GM13977 (cell line): Measurements from ENCODE around the gene SCFD2.

Experiments
- DNase-seq: peaks from one replicate; pipeline ENCODE4 v3.0.0; 2012; ENCODE audit warnings: low spot score
- in situ Hi-C: fragments of 300-500 bp; cut with MboI; formaldehyde crosslinking; loops from one replicate; pipeline ENCODE4 v1.12.0; 2022; ENCODE audit warnings: low sequenced_read_pairs, low pct_unique_long_range_greater_than_20kb, mixed read lengths, inconsistent platforms; ENCODE audit not compliant: unreplicated experiment
- TF ChIP-seq, protein P1 (sequence below): IDR thresholded peaks from 2 replicates; pipeline ENCODE4 v1.5.1; 2012; ENCODE audit warnings: mild to moderate bottlenecking, control low read depth; ENCODE audit not compliant: insufficient read depth; ENCODE audit errors: extremely low read depth, missing control alignments

Gene SCFD2

DNA sequence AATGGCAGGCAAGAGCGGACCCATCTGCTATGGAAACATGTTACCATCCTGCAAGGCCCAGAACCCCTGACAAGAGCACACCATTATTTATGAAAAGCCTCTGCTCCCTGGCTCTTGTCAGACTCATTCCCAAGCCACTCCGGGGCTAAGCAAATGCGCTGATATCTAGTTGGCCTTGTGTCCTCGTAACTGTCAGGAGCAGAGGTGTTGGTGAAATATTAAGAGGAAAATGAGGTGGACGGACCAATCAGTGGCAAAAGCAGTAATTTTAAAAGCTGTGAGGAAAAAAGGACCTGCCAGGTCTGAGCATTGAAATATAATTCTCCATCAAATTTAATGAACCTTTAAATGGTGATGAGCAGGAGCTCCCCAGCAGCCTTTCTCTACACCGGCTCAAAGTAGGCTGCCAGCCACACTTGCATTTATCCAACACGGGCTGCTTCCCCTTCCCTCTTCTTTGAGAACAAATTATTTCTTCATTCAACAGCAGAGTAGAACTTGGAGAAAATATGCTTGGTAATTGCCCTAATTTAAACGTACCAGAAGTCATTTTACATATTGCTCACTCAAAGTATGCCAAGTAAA lies 289.4 kb downstream of the SCFD2 start:
- no peak for DNase-seq
- TF ChIP-seq, protein P1, sequence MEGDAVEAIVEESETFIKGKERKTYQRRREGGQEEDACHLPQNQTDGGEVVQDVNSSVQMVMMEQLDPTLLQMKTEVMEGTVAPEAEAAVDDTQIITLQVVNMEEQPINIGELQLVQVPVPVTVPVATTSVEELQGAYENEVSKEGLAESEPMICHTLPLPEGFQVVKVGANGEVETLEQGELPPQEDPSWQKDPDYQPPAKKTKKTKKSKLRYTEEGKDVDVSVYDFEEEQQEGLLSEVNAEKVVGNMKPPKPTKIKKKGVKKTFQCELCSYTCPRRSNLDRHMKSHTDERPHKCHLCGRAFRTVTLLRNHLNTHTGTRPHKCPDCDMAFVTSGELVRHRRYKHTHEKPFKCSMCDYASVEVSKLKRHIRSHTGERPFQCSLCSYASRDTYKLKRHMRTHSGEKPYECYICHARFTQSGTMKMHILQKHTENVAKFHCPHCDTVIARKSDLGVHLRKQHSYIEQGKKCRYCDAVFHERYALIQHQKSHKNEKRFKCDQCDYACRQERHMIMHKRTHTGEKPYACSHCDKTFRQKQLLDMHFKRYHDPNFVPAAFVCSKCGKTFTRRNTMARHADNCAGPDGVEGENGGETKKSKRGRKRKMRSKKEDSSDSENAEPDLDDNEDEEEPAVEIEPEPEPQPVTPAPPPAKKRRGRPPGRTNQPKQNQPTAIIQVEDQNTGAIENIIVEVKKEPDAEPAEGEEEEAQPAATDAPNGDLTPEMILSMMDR: no peak
- in situ Hi-C loops: no loop called here

DNA sequence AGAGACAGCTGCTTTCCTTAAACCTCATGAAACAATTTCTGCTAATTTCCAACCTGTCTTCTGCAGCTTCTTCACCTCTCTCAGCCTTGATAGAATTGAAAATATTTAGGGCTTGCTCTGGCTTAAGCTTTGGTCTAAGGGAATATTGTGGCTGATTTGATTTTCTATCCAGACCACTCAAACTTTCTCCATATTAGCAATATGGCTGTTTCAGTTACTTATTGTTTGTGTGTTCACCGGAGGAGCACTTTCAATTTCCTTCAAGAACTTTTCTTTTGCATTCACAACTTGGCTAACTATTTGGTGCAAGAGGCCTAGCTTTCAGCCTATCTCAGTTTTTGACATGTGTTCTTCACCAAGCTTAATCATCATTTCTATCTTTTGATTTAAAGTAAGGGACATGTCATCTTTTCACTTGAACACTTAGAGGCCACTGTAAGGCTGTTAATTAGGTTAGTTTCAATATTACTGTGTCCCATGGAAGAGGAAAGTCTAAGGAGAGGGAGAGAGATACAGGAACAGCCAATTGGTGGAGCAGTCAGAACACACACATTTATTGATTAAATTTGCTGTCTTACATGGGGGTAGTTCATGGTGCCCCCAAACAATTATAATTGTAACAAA lies 290.6 kb downstream of the SCFD2 start:
- TF ChIP-seq, protein P1: no peak
- in situ Hi-C loops: no loop called here
- no peak for DNase-seq

DNA sequence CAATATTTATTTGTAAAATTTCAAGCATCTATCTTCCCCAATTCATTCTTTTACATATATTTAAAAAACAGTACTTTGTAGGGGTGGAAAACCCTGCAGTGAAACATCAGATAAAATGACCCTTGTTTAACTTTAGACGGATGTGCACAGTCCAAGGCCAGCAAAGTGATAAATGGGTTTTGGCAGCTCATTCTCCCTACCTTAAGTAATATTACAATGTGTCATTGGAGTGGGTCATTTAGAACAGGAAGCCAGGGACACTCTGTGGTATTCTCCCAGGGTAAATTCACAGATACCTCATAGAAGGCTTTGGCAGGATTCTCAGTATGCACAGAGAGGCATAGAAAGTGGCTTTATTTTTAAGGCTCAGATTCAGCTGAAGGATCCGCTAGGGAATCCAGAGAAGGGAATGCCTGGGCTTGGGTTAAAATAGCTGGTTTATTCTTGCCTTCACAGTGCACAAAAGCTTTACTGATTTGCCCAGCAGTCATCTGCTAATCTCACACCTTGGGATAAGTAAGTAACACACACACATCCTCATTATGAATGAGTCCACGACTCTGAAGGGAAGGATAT lies 297.0 kb downstream of the SCFD2 start:
- TF ChIP-seq, protein P1: no peak
- DNase-seq: no peak
- in situ Hi-C loops: no loop called here

DNA sequence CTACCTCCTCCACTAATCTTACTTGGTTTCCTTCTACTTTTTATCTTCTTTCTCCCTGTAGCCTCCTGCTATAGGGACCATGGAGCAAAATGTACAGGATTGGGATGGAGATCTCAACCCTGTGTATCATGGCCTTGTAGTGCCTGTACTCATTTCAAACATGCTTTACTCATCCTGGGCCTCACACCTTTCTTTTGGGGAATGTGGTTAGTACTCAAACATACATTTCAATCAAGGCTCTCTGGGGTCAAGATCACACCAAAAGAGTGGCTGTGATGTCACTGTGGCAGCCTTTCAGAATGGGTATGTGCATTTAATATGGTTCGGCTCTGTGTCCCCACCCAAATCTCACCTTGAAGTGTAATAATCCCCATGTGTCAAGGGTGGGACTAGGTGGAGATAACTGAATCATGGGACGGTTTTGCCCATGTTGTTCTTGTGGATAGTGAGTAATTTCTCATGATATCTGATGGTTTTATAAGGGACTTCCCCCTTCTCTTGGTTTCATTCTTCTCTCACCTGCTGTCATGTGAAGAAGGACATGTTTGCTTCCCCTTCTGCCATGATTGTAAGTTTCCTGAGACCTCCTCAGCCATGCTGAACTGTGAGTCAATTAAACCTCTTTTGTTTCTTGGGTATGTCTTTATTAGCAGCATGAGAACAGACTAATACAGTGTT lies 298.6 kb downstream of the SCFD2 start:
- in situ Hi-C loops: no loop called here
- TF ChIP-seq, protein P1: no peak

DNA sequence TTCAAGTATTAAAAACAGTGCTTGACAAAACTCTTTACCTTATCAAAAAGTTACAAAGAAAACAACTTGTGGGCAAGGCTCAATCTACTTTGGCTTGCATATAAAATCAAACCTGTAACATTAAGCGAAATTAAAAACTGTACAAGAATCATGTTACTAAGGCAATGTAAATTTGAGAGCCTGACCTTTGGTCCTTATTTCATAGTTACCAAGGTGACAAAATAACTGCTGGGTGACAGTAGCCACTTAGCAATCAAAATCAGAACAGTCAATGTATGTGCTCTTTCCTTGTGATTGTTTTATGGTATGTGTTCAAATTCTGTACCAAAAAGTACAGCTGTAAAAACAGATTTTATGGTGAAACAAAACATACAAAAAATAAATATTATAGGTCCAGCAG lies 299.7 kb downstream of the SCFD2 start:
- DNase-seq: no peak
- TF ChIP-seq, protein P1: no peak
- in situ Hi-C loops: no loop called here

More for the DNA sequence above, 298.6 kb downstream of the SCFD2 start:
- DNase-seq: no peak

DNA sequence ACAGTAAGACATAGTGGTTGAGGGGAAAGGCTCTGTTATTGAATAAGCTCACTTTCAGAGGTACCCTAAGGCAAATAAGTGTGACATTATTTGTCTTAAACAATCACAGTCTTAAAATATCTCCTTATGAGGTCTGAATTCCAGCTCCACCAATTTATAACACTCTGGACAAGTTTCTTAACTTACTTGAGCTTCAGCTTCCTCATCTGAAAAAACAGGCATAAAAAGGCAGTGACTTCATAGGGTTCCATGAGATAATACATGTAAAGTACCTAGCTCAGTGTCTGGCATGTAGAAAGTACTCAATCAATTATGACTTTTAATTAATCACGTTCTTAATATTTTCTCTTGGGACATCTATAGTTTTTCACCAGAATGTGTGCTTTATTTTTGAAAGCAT lies 301.3 kb downstream of the SCFD2 start:
- DNase-seq: no peak
- in situ Hi-C loops: no loop called here
- TF ChIP-seq, protein P1: no peak
